GM18511 (cell line): Measurements from ENCODE around the gene SYCE3.
"Not testable (repeated sequence)": the region's sequence is repeated elsewhere in the genome, so short reads cannot be mapped to it uniquely, and the experiment has no call there.

Experiments used
- ATAC-seq: cut with Tn5 transposase; IDR thresholded peaks from one replicate; pipeline ENCODE4 v1.9.1; 2021; ENCODE audit warnings: mild to moderate bottlenecking, moderate library complexity; ENCODE audit not compliant: unreplicated experiment

The SYCE3 gene

GRCh38 chr22:50551160-50551752 is 11.5 kb downstream of the SYCE3 start:
- no peak for ATAC-seq

GRCh38 chr22:50550395-50550794 is 12.3 kb downstream of the SYCE3 start:
- no peak for ATAC-seq

GRCh38 chr22:50548921-50549790 is 13.6 kb downstream of the SYCE3 start:
- no peak for ATAC-seq

- ATAC-seq, result no peak
Measured at GRCh38 chr22:50548040-50548920, 14.4 kb downstream of the SYCE3 start.

- ATAC-seq, result no peak
Measured at GRCh38 chr22:50547263-50547985, 15.3 kb downstream of the SYCE3 start.

GRCh38 chr22:50546326-50547262 is 16.1 kb downstream of the SYCE3 start:
- no peak for ATAC-seq

GRCh38 chr22:50545522-50546325 is 17.0 kb downstream of the SYCE3 start, which contains the start of gene KLHDC7B:
KLHDC7B (plus strand) TSS chr22:50545899; CDS start chr22:50546244, 345 bp downstream.
- ATAC-seq, result no peak

GRCh38 chr22:50544746-50545253 is 17.9 kb downstream of the SYCE3 start:
- no peak for ATAC-seq

GRCh38 chr22:50544078-50544745 is 18.5 kb downstream of the SYCE3 start:
- ATAC-seq, result no peak

- ATAC-seq, result no peak
Measured at GRCh38 chr22:50542416-50542927, 20.2 kb downstream of the SYCE3 start.

- ATAC-seq, result not testable (repeated sequence)
Measured at GRCh38 chr22:50541667-50542026, 21.1 kb downstream of the SYCE3 start.

- ATAC-seq, result no peak
Measured at GRCh38 chr22:50540381-50540780, 22.3 kb downstream of the SYCE3 start.

GRCh38 chr22:50537765-50538164 is 25.0 kb downstream of the SYCE3 start:
- ATAC-seq, result no peak

GRCh38 chr22:50536226-50536625 is 26.5 kb downstream of the SYCE3 start:
- no peak for ATAC-seq

- ATAC-seq, result no peak
Measured at GRCh38 chr22:50535113-50535512, 27.6 kb downstream of the SYCE3 start.

GRCh38 chr22:50533856-50534711 is 28.6 kb downstream of the SYCE3 start:
- ATAC-seq, result not testable (repeated sequence)
